Measurements from ENCODE around the gene CARD9.

The CARD9 gene

DNA sequence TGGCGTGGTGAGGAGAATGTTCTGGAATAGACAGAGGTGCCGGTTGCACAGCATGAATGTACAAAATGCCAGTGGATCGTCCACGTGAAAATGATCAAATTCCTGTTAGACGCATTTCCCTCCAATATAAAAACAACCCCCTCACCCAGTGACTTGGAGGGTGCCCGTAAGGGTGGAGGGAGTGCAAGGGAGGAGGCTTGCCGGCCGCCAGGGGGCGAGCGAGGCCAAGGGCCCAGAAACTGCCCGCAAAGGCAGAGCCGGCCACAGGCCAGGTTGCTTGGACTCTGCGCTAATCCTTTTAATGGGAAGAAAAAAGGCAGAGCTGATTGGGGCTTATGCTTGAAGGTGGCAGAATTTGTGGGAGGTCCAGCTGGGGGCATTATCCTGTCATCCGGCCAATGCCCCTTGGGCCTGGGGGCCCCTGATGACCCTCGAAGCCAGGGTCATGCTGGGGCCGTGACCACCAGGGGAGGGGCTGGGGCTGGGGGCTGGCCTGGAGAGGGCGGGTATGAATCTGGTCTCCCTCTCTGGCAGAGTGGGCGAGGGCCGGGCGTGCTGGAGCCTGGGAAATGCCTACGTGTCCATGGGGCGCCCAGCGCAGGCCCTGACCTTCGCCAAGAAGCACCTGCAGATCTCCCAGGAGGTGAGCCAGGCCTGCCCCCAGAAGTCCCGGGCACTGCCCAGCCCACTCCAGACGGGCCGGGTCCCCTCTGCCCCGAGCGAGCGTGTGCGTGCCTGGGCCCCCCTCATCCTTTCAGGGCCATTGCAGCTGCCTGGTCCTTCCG is 34.1 kb downstream of the CARD9 start:
- FAIRE-seq (peak; percentile 72), DNase-seq (ENCODE audit: extremely low spot score, insufficient read length, low read depth) (peak; percentile 60)

DNA sequence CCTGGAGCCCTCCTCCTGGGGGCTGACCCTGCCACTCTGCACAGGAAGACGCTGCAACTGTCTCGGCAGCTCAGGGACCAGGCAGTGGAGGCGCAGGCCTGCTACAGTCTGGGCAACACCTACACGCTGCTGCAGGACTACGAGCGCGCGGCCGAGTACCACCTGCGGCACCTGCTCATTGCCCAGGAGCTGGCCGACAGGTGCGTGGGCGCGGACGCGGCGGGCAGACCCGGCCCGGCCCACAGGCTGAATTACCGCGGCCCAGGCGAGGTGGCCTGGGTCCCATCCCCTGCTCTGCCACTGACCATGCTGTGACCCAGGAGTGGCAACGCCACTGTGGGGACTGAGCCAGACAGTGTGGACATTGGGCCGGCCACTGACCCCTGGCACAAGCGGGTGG is 35.0 kb downstream of the CARD9 start:
- no peak for DNase-seq (ENCODE audit: extremely low spot score, insufficient read length, low read depth)
- no peak for FAIRE-seq

DNA sequence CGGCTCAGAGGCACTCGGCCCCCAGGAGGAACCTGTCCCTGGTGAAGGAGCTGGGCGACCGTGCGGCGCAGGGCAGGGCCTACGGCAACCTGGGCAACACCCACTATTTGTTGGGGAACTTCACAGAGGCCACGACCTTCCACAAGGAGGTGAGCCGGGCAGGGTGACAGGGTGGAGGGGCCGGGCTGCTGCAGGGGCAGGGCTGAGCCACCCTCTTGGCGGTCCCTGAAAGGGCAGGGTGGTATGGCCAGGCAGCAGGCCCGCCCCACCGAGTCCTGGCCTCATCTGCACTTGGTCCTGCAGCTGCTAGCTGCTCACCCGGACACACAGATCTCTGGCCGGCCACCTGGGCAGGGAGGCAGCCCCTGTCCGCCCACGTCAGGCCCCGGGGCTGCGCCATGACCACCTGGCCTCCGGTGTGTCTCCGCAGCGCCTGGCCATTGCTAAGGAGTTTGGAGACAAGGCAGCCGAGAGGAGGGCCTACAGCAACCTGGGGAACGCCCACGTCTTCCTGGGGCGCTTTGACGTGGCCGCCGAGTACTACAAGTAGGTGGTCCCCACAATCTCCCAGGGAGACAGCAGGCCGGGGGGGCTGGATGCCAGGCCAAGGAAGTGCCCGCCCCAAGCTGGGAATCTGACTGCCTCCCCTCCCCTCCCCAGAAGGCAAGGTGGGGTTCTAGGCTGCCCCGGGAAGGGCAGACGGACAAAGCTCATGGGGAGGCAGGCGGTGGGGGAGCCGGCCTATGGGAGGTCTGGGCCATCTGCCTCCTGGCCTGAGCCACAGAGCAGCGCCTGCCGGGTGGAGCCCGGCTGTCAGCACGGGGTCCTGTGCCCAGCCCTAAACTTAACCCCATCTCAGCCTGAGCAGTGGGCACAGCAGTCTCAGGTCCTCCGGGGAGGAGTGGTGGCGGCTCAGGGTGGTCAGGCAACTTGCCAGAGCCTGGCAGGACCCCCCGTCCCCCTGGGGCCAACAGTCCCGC is 35.8 kb downstream of the CARD9 start:
- DNase-seq (ENCODE audit: extremely low spot score, insufficient read length, low read depth): no peak
- no peak for FAIRE-seq

DNA sequence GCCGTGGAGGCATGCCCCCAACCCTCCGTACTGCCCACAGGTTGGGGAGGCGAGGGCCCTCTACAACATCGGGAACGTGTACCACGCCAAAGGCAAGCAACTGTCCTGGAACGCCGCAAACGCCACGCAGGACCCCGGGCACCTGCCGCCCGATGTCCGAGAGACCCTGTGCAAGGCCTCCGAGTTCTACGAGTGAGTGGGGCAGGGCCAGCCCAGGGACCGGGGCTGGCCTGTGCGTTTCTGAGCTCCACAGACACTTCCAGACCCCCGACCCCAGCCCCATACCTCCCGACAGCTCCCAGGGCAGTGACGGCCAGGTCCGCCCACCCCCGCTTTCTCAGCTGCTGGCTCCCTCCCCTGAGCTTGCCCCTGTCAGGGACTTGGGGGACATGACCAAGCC is 36.6 kb downstream of the CARD9 start:
- FAIRE-seq: no peak

DNA sequence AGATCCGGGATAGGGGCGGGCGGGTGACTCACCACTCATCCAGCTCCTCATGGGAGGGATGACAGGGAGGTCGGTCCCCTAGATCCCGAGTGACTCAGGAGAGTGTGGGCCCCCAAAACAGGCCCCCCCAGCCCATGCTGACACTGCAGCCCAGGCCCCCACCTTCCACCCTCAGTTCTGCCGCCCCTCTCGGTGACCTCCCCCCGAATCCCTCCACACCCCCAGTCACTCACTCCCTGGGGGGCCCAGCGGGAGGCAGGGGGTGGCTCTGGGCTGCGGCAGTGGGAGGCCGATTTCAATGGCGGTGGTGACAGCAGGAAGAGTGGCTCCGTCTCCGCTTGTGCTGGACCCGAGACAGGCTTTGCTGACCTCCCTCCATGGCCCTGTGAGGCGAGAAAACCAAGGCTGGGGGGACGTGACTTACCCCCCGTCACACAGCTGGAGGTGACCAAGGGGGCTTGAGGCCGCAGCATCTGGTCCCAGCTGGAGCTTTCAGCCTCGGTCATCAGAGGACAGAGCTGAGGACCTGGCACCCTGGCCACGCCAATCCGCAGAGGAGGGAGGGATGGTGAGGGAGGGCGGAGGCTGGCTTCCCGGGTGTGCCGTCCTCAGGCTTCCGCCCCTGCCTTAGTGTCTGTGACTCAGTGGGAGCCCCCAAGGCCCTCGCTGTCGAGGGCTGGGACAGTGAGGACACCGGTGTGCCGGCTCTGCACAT is 37.2 kb downstream of the CARD9 start:
- FAIRE-seq: no peak
- DNase-seq (ENCODE audit: extremely low spot score, insufficient read length, low read depth): no peak

More for the DNA sequence above, 36.6 kb downstream of the CARD9 start:
- no peak for DNase-seq (ENCODE audit: extremely low spot score, insufficient read length, low read depth)

DNA sequence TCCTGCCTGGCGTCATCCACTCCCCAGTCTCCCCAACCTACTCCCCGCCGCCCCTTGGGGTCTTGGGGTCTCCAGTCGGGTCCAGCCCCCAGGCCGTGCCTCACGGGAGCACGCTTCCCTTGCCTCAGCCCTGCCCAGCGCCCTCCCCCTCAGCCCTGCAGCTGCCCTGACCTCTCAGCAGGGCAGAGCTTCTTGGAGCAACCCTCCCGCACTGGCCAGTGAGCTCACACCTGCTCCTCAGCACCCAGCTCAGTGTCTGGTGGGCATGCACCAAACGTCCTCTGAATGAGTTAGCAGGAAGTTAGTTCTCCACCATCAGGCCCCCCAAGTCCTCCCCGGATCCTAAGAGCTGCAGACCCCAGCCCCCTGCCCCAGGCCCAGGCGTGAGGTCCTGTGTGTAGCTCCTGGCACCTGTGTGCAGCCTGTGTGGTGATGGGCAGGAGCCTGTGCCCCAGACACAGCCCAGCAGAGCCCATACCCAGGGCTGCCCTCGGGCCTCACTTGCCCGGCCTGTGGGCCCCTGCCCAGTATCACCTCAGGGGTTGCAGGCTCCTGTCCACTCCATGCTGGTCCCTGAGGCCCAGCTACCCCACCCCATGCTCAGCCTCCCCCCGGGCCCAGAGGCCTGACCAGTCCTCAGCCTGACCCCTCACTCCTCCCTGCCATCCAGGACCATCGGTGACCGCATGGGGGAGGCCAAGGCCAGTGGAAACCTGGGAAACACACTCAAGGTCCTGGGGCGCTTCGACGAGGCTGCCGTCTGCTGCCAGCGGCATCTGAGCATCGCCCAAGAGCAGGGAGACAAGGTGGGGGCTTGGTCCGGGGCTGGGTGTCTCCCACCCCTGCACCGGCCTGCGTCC is 37.9 kb downstream of the CARD9 start:
- no peak for DNase-seq (ENCODE audit: extremely low spot score, insufficient read length, low read depth)
- FAIRE-seq: no peak

DNA sequence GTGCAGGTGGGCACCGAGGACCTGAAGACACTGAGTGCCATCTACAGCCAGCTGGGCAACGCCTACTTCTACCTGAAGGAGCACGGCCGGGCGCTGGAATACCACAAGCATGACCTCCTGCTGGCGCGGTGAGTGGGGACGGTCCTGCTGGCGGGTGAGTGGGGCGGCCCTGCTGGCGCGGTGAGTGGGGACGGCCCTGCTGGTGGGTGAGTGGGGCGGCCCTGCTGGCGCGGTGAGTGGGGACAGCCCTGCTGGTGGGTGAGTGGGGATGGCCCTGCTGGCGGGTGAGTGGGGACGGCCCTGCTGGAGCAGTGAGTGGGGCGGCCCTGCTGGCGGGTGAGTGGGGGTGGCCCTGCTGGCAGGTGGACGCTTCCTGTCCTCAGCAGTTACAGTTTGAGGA is 38.9 kb downstream of the CARD9 start:
- FAIRE-seq (no peak), DNase-seq (ENCODE audit: extremely low spot score, insufficient read length, low read depth) (no peak)

DNA sequence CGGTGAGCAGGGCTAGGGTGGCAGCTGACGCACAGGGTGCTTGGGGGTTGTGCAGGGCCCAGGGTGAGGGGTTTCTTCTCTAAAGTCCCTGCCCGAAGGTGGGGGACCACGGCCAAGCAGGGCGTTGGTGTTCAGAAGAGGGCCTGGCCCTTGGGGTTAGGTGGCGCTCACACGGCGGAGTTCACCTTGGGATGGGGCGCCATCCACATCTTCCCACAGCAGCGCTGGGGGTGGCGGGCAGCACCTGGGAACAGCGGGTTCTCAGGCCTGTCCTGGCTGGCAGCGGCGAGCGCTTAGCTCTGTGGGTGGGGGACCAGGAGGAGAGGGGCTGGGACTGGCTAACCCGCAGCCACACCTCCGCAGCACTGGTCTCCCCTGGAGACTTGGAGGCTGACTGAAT is 40.0 kb downstream of the CARD9 start:
- DNase-seq (ENCODE audit: extremely low spot score, insufficient read length, low read depth): no peak
- no peak for FAIRE-seq

DNA sequence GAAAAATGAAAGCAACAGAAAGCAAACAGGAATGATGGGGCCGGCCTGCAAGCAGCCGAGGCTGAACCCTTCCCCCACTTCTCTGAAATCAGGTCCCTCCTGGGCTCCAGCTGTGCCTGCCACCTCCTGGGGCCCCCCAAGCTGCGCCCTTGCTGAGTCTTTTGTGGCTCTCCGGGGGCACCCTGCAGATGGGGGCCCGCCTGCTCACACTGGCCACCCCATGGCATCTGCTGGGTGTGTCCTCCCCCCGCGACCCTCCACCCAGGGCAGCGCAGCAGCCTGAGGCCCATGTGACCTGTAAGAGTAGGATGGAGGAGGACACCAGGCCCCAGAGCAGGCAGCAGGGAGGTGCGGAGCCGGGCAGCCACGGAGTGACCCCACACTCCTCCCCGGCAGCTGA is 40.4 kb downstream of the CARD9 start:
- FAIRE-seq: no peak
- no peak for DNase-seq (ENCODE audit: extremely low spot score, insufficient read length, low read depth)

DNA sequence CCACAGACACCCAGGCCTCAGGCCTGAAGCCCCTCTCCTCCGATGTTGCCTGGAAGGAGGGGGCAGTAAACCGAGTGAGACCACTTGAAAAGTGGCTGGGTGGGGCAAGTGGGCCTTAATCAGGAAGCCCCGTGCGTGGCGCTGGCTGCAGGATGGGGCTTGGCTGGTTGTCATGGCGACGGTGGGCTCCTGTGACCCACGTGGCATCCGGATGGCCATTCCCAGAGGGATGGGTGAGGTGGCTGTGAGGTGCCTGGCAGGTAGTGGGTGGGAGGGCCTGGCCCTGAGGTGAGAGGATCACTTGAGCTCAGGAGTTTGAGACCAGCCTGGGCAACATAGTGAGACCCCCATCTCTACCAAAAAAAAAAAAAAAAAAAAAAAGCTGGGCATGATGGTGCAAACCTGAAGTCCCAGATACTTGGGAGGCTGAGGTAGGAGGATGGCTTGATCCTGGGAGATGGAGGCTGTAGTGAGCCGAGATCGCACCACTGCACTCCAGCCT is 40.9 kb downstream of the CARD9 start:
- no peak for FAIRE-seq

DNA sequence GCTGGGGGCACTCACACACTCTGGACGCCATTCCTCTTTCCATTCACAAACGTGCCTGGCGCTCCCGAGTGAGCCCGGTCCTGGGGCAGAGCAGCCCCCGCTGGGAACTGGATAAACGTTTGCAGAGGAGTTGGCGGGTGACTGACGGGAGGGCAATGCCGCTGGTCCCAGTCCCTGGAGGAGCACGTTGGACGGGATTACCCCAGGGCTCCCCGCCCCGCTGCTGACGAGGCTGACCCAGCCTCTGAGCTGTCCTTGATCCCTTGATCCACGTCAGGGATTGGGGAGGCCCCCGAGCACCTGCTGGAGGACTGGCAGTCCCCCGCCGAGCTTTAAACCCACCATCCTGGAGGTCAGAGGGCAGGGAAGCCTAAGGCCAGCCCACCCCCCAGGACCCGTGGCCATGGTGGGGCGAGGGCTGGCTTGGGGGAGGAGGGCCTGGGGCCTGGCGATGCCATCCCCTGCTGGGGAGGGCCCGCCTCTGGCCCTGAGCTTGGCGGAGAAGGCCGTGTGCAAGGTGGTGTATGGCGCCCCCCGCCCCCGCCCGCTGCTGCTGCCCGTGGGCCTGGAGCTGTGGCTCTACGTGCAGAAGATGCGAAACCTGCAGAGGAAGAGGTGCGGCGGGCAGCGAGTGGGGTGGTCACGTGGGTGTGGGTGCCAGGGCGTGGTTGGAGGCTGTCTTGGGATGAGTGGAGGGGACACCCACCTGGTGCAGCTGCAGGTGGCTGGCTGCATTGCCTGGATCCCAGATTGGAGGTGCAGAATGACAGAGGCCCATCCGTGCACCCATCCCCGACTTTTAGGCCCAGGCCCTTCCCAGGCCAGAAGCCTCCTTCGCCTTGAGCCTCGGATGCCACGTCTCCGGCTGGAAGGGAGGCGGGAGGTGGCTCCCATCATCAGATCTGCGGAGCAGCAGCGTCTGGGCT is 41.6 kb downstream of the CARD9 start:
- DNase-seq (ENCODE audit: extremely low spot score, insufficient read length, low read depth) (no peak), FAIRE-seq (no peak)

More for the DNA sequence above, 40.9 kb downstream of the CARD9 start:
- no peak for DNase-seq (ENCODE audit: extremely low spot score, insufficient read length, low read depth)

DNA sequence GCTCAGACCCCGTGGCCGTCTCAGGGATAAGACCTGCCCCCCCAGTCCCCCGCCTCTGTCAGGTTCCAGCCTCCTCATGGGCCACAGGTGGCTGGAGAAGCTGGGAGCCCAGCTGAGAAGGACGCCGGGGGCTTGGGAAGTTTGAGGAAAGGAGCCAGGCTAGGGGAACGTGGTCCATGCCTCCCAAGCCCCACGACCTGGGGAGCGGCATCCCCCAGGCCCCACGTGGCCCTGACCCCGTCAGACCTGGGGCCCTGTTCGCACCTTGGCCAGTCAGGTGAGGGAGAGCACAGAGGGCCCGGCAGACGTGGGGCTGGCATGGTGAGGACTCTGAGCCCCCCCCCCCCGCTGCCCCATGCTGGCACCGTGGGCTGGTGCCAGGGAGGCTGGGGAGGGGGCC is 42.4 kb downstream of the CARD9 start:
- FAIRE-seq: no peak
- no peak for DNase-seq (ENCODE audit: extremely low spot score, insufficient read length, low read depth)

DNA sequence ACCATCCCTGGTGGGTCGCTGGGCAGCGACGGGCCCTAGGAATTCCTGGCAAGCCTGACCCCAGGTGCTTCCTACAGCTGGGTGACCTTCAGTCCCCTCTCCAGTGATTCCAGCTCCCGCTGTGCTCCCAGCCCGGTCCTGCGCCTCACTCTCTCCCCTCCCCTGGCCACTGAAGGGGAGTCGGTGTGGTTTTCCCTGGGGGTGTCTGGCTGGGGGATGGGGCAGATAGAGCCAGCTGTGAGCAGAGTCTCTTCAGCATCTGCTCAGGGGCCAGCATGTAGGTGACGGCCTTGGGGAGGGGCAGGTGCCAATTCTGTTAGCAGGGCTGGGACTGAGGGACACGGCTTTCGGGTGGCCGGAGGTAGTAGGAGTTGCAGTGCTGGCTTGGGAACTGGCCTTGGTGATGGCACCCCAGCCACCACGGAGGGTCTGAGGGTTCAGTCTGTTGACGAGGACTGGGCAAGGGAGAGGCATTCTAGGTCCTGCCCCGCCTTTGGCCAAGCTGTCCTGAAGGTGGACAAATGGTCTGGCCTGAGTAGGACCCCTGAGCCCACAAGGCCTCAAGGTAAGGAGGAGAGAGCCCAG is 43.0 kb downstream of the CARD9 start:
- DNase-seq (ENCODE audit: extremely low spot score, insufficient read length, low read depth) (no peak), FAIRE-seq (no peak)

DNA sequence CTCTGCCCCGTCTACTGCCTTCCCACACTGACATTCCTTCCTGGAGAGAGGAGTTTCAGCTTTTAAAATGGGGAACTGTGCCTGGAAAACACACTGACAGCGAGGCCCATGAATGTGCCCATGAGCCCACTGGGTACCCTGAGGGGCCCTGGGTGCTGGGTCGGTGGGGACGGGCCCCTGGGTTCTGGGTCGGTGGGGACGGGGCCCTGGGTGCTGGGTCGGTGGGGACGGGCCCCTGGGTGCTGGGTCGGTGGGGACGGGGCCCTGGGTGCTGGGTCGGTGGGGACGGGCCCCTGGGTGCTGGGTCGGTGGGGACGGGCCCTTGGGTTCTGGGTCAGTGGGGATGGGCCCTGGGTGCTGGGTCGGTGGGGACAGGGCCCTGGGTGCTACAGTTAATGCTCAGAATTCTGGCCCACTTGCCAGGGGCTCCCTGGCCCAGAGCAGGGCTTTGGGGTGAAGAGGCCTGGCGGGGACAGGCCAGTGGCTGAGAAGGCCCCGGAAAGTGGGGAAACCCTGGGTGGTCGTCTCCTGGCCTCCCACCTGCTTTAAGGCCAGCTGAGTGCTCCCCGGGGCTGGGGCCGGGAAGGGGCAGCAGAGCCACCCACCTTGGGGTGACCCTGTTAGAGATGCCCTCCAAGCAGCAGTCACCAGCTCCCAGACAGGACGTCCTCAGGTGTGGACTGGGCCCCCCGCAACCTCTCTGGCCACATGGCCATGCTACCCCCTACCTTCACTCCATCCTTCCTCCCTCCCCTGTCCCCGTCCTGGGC is 43.6 kb downstream of the CARD9 start:
- FAIRE-seq: no peak
- DNase-seq (ENCODE audit: extremely low spot score, insufficient read length, low read depth): no peak

DNA sequence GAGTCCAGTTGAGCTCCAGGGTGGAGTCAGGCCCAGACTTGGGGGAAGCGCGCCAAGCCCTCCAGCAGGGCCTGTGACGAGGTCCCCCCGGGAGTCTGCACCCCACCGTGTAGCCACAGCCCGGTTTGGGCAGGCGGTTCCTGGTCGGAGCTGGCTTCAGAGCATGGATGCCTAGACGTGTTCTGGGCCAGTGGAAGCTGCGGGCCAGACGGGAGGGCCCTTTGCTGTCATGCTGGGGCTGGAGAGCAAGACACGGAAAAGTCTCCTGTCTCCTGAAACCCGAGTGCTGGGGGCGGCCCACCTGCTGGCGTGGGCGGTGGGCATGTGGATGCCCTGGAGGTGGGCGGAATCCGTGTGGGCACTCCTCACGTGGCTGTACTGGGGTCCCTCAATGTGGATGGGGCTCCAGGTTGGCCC is 44.2 kb downstream of the CARD9 start:
- DNase-seq (ENCODE audit: extremely low spot score, insufficient read length, low read depth): no peak
- FAIRE-seq: no peak

DNA sequence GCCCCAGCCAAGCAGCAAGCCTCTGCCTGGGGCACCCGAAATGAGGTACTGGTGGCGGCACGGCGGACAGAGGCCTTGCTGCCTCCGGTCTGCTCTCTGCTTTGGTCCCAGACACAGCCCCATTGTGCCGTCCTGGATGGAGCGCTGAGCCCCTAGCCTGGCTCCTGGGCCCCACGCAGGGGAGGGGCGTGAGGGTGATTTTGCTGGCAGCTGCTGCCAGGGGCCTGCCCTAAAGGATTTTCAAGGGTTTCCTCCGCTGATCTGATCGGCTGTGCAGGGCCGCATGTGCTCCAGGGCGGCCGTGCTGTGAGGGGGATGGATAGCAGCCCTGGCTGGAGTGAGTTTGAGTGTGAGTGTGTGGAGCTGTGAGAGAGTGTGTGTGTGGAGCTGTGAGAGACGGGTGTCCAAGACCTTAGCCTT is 44.8 kb downstream of the CARD9 start:
- DNase-seq (ENCODE audit: extremely low spot score, insufficient read length, low read depth) (no peak), FAIRE-seq (no peak)

DNA sequence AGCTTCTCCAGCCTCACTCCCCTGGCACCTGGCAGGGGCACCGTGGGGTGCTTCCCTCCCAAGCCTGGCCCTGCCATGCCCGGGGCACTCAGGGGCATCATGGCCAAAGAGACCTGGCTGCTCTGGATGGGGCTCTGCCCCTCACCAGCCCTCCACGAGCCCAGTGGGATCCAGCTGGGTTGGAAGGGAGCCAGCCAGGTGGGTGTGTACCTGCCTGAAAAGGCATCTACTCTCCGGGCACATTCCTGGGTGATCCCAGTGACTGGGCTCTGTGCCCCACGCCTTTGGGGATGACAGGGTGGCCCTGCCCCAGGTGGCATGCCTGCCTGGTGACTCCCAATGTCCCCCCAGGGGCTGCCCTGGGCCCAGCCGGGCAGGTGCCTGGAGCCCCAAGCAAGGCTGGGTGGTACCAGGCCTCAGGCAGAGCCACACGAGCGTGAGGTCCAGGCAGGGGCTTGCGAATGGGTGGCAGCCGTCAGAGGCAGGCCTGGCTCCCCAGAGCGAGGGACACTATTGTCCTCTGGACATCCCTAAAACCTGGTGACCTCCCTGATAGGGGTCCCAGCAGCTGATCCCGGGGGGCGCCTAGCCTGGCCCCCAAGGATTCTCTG is 45.4 kb downstream of the CARD9 start:
- DNase-seq (ENCODE audit: extremely low spot score, insufficient read length, low read depth) (no peak), FAIRE-seq (no peak)

Measured in GM18507 (cell line).